LNCAP (cell line): ENCODE measurements around the gene MCM3AP.

Experiments used
- TF ChIP-seq, protein P1 (sequence below): fragments of 450-650 bp; IDR thresholded peaks from 2 replicates; pipeline ENCODE4 v1.5.1; 2017; ENCODE audit warnings: mild to moderate bottlenecking

Gene MCM3AP

GRCh38 chr21:46264690-46265144 is 20.7 kb downstream of the MCM3AP start:
- TF ChIP-seq, protein P1, sequence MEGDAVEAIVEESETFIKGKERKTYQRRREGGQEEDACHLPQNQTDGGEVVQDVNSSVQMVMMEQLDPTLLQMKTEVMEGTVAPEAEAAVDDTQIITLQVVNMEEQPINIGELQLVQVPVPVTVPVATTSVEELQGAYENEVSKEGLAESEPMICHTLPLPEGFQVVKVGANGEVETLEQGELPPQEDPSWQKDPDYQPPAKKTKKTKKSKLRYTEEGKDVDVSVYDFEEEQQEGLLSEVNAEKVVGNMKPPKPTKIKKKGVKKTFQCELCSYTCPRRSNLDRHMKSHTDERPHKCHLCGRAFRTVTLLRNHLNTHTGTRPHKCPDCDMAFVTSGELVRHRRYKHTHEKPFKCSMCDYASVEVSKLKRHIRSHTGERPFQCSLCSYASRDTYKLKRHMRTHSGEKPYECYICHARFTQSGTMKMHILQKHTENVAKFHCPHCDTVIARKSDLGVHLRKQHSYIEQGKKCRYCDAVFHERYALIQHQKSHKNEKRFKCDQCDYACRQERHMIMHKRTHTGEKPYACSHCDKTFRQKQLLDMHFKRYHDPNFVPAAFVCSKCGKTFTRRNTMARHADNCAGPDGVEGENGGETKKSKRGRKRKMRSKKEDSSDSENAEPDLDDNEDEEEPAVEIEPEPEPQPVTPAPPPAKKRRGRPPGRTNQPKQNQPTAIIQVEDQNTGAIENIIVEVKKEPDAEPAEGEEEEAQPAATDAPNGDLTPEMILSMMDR, result no peak

GRCh38 chr21:46264046-46264689 is 21.2 kb downstream of the MCM3AP start:
- TF ChIP-seq, protein P1, result no peak

DNA sequence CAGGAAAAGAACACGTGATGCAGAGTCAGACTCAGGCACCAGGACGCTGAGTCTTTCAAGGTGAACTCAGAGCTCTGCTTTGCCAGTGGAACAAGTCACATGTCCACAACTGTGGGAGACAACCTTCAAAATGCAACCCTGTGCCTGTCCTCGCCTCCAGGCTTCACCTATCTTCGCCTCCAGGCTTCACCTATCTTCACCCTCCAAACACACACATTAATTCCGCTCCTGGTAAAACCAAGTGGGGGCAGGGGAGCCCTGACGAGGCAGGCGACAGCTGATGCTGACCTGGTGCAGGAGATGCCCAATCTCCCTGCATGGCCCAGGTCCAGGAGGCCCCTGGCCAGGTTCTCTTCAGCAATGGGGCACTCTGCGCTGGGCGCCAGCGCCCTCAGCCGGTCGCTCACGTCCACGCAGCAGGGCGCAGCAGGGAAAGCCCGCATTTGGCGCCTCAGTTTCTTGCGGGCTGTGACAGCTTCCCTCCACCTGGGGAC is 28.9 kb downstream of the MCM3AP start:
- TF ChIP-seq, protein P1, result no peak

DNA sequence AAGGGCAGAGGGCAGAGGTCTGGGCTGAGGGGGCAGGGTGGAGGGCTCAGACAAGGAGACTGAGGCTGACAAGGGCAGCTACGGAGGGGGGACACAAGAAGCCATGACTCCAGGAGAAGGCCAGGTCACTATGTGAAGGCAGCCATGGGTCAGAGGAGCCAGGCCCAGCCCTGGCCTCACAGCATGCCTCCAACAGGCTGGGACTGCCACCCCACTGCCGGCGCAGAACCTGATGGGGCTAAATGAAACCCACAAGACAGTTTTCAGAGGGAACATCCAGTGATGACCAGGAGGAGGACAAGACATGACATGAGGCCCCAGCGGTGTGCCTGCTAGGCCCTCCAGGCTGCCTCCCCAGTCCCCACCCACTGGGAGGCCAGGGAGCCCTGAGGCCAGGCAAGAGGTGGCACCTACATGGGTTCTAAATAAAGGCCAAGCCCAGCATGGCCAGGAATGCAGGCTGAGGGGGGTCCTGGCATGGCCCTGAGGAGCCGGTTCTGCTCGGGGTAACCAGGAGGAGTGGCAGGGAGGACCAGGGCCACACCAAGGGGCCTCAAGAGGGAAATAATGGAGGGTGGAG is 29.6 kb downstream of the MCM3AP start:
- TF ChIP-seq, protein P1, result no peak

DNA sequence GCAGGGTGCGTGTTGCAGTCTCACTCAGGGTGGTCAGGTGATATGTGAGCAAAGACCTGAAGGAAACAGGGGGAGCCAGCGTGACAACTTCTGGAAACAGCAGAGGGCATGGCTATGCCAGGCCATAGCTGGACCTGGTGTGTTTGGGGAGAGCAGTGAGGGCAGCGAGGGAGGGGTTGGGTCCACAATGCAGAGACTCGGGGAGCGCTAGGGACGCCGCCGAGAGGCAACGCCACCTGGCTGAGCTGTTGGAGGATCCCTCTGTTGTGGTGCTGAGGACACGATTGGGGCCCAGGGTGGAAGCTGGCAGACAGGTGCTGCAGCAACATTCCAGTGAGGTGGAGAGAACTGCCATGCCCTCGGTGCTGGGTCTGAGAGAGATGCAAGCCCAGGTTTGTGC is 30.2 kb downstream of the MCM3AP start:
- TF ChIP-seq, protein P1, result no peak

GRCh38 chr21:46254208-46254975 is 31.0 kb downstream of the MCM3AP start:
- TF ChIP-seq, protein P1, result no peak

GRCh38 chr21:46253610-46254124 is 31.7 kb downstream of the MCM3AP start:
- TF ChIP-seq, protein P1, result no peak
